GM18870 (cell line): ENCODE data around the gene ACBD6.
"Not testable (repeated sequence)": the region's sequence is repeated elsewhere in the genome, so short reads cannot be mapped to it uniquely, and the experiment has no call there.

ENCODE experiments used
- ATAC-seq: cut with Tn5 transposase; IDR thresholded peaks from one replicate; pipeline ENCODE4 v1.9.1; 2021; ENCODE audit warnings: moderate library complexity; ENCODE audit not compliant: unreplicated experiment

ACBD6 gene, protein sequence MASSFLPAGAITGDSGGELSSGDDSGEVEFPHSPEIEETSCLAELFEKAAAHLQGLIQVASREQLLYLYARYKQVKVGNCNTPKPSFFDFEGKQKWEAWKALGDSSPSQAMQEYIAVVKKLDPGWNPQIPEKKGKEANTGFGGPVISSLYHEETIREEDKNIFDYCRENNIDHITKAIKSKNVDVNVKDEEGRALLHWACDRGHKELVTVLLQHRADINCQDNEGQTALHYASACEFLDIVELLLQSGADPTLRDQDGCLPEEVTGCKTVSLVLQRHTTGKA

DNA sequence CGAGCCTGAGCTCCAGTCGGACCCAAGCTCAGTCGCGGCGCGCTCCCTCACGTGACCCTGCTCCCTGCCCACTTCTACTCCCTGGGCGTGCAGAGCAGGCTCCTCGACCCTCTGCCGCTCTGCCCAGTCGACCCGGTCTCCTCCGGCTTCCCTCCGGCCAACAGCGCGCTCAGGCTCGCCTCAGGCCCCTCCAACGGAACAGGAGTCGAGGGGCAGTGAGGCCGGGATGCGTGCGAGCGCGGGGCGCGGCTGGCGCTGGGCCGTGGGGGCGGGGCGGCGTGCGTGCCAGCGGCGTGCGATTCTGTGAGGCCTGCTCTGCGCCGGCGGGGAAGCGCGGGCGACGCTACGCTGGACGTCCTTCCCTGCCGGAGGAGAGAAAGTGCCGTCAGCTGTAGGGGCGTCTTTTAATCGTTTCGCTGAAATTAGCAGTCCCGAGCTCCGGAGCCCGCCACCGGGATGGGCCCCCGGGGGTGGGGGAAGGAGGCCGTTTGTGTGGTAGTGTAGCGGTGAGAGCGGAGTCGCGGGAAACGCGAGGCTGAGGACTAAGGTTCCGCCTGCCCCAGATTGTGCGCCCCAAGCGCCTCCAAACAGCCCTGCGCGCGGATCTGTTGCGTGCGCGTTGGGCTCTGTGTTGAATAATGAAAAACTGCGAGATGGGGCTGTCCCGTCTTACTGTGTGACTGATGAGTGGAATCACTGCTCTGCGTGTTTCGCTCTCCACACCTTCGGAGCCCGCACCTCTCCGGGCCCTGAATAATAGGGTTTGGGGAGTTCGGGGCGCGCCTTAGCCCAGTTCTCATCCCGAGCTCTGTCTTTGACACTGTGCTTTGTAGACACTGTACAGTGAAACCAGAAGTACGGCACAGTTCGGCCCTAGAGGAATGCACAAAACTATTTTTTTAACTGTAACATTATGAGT, at the start of gene ACBD6:
TSS of gene ACBD6 (minus strand) at position 217 of the 919 bp plus-strand sequence. CDS start 311 bp downstream, outside the sequence.
- peak; percentile 81 for ATAC-seq

GRCh38 chr1:180551997-180552396, 49.6 kb upstream of the ACBD6 start:
- ATAC-seq, result no peak

DNA sequence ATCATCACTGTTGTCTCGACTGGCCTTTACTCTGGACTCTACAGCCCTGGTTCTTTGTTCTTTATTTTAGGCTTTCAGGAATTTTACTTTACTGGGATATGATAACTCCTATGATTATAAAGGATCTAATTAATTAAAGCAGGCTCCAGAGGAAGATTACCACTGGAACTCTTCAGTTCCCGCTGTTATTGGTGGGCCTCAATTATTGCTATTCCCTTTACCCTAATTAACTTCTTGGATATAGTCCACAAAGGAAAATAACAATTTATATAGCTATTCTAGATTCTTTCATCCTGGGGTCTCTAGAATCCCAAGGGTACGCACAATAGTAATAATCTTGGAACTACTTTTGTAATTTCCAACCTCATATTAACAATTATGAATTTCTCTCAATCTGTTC, 47.9 kb upstream of the ACBD6 start:
- ATAC-seq, result no peak

DNA sequence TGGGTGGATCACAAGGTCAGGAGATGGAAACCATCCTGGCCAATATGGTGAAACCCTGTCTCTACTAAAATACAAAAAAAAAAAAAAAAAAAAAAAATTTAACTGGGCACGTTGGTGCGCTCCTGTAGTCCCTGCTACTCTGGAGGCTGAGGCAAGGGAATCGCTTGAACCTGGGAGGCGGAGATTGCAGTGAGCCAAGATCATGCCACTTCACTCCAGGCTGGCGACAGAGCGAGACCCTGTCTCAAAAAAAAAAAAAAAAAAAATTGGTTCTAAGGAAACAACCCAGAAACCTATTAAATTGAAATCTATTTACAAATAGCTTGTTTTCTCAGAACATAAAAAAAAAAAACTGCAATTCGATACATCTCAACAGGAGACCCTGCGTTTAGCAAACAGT, 47.4 kb upstream of the ACBD6 start:
- not testable (repeated sequence) for ATAC-seq

GRCh38 chr1:180548686-180549317, 46.4 kb upstream of the ACBD6 start:
- ATAC-seq, result no peak

DNA sequence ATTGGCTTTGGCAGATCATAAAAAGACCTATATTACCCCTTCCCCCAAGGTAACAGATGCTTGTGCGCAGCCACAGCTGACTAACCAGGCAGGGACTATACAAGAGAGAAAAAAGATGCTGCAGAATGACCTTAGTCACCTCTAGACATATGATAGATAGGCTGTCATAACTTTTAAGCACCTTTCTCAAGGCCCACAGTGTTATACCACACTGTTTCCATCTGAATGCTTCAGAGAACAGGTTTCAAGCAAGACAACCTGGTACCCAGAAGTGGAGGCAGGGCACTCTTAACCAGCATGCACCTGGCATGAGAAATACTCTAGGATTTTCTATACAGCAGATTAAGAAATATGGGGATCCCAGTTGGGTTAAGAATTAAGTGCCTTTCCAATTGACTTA, 43.6 kb upstream of the ACBD6 start:
- no peak for ATAC-seq

DNA sequence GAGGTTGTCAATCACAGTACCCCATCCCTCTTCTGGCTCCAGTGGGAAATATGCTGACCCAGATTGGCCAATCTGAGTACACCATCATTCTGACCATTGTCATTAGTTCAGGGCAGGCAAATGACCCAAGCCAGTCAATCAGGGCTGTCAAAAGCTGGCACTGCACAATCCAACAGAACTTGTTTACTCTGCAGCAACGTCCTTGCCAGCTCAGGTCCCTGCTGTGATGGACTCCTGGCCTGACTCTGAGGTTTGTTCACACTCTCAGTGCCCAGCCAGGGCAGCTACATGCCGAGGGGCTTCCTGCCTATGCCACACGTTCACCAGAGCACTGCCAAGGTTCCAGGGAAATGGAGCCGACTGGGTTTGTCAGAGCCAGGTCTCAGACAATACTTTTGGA, 41.7 kb upstream of the ACBD6 start:
- ATAC-seq, result no peak

- no peak for ATAC-seq
Measured at GRCh38 chr1:180542838-180543145, 40.4 kb upstream of the ACBD6 start.

GRCh38 chr1:180542113-180542837, 39.9 kb upstream of the ACBD6 start:
- no peak for ATAC-seq

- ATAC-seq, result no peak
Measured at GRCh38 chr1:180540697-180541594, 38.6 kb upstream of the ACBD6 start.

GRCh38 chr1:180539136-180539535, 36.8 kb upstream of the ACBD6 start:
- no peak for ATAC-seq

- ATAC-seq, result no peak
Measured at GRCh38 chr1:180536821-180537372, 34.5 kb upstream of the ACBD6 start.

- ATAC-seq, result no peak
Measured at GRCh38 chr1:180535418-180535999, 33.1 kb upstream of the ACBD6 start.

- ATAC-seq, result no peak
Measured at GRCh38 chr1:180534214-180534613, 31.8 kb upstream of the ACBD6 start.

DNA sequence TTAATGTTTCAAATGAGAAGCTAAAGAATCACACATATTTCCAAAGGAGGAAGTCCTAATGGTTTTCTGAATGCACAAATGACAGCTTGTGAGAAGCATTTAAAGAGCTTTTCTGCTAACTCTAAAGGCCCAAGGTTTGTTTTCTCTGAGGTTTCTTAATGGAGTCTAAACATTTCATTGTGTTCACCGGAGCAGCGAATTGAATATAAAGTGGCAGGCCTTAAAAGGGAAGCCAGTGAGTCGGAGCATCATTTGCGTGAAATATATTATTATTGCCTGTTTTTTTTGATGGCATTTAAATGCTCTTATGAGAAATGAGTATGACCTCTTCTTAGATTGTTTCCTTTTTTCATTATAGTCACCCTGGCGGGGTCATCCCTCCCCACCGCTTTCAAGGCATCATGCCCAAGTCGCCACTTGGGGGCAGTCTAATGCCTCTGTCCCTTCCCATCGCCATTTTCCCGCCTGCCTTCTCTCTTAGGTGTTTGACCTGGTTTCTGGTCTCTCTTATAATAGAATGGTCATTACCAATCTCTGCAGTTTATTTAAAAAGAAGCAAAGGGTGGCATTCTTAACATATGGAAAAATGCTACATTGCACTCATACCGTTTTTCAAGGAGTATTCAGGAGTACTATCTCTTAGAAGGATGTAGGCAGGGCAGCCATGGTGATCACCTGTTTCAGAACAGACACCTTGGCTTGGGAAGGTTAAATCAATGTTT, 31.1 kb upstream of the ACBD6 start:
- peak; percentile 55 for ATAC-seq

- ATAC-seq, result no peak
Measured at GRCh38 chr1:180532854-180533253, 30.5 kb upstream of the ACBD6 start.

DNA sequence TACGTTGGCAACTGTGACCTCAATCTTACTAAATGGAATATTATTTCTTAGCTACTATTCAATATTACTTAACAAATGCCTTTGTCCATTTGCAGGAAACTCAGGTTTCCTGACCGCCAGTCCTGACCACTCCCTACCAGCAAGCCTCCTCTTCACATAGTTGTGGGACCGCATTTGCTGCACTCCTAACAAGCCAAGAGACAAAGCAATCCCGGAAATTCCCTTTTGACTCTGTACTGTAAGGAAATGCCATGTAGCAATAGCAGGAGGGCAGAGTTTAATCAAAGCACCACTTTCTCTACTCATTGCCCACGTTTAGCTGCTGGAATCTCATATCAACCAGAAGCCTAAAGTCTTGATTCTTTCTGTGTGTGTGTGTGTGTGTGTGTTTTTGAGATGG, 28.1 kb upstream of the ACBD6 start:
- ATAC-seq, result no peak

- no peak for ATAC-seq
Measured at GRCh38 chr1:180528868-180529470, 26.6 kb upstream of the ACBD6 start.
